HG02884 (cell line): ENCODE measurements around the gene SPAG4.

Experiments
- ATAC-seq: cut with Tn5 transposase; IDR thresholded peaks from one replicate; pipeline ENCODE4 v1.9.1; 2021; ENCODE audit warnings: mild to moderate bottlenecking, moderate library complexity; ENCODE audit not compliant: unreplicated experiment

The SPAG4 gene

DNA sequence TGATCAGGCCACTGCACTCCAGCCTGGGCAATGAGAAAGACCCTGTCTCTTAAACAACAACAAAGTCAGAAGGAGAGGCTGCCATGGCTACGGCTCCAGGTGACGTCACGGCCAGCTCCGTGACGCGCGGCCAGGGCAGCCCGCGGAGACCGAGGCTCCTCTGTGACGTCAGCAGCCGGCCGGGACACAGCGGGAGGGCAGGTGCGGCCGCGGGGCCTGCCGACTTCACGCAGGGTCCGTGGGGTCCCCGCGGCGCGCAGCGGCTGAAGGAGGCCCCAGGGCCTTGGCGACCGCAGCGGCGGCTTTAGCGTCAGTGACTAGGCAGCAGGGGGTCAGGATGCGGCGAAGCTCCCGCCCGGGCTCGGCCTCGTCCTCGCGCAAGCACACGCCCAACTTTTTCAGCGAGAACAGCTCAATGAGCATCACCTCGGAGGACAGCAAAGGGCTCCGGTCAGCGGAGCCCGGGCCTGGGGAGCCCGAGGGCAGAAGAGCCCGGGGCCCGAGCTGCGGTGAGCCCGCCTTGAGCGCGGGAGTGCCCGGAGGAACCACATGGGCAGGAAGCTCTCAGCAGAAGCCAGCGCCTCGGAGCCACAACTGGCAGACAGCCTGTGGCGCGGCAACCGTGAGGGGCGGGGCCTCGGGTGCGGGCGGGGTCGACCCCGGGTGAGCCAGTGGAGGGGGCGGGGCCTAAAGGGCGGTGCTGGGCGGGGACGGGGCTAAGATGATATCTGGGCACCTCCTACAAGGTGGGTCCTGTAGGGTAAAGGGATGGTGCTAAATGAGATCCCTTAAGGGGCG lies at the start of gene SPAG4:
Gene SPAG4, plus strand, starts transcription at position 163 of the 798 bp plus-strand sequence. Its CDS starts 175 bp downstream, at position 338.
- ATAC-seq, result peak; percentile 8

GRCh38 chr20:35568645-35569044 lies 47.0 kb upstream of the SPAG4 start:
- no peak for ATAC-seq

- ATAC-seq, result no peak
Measured at GRCh38 chr20:35571555-35571954, 44.1 kb upstream of the SPAG4 start.

GRCh38 chr20:35572838-35573237 lies 42.8 kb upstream of the SPAG4 start:
- no peak for ATAC-seq

DNA sequence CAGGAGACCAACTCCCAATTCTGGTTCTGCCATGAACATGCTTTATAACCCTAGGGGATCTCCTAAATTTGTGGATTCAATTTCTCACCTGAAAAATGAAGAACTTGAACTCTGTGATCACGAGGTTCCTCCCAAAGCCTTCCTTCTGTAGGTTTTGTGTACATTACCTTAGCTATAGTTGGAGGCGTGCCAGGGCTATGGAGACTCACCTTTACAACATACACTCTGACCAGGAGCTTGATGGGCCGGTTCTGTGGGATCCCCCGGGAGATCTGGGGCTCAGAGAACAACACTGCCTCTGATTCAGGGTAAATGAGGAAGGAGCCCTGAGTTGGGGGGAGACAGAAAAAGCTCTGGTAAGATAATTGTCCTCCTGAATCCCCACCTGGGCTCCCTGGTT lies 39.7 kb upstream of the SPAG4 start:
- no peak for ATAC-seq

GRCh38 chr20:35576816-35577215 lies 38.8 kb upstream of the SPAG4 start:
- no peak for ATAC-seq

GRCh38 chr20:35578469-35578868 lies 37.2 kb upstream of the SPAG4 start:
- ATAC-seq, result no peak

- ATAC-seq, result no peak
Measured at GRCh38 chr20:35579196-35579595, 36.4 kb upstream of the SPAG4 start.

DNA sequence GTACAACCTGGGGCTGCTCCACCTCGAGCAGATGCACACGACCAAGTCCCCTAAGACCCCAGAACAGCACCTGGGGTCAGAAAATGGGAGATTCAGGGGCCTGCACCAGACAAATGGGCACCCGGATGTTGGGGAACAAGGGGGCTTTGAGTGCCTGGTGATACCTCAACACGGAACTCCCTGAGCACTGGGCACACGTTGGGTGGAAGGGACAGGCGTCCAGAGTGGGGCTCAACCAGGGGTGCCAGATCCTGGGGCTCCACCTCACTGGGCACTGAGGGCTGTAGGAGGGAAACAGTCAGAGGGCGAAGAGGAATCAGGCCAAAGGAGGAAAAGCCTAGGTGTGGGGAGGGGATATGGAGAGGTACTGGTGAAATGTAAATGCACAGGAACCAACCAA lies 33.5 kb upstream of the SPAG4 start:
- ATAC-seq, result no peak

GRCh38 chr20:35582741-35583404 lies 32.8 kb upstream of the SPAG4 start:
- no peak for ATAC-seq

- no peak for ATAC-seq
Measured at GRCh38 chr20:35583636-35584560, 31.7 kb upstream of the SPAG4 start.

- no peak for ATAC-seq
Measured at GRCh38 chr20:35586751-35587425, 28.7 kb upstream of the SPAG4 start.

- ATAC-seq, result no peak
Measured at GRCh38 chr20:35587436-35587835, 28.2 kb upstream of the SPAG4 start.

- no peak for ATAC-seq
Measured at GRCh38 chr20:35588397-35588796, 27.2 kb upstream of the SPAG4 start.

- ATAC-seq, result no peak
Measured at GRCh38 chr20:35592339-35592974, 23.2 kb upstream of the SPAG4 start.

- ATAC-seq, result no peak
Measured at GRCh38 chr20:35595456-35595855, 20.2 kb upstream of the SPAG4 start.

DNA sequence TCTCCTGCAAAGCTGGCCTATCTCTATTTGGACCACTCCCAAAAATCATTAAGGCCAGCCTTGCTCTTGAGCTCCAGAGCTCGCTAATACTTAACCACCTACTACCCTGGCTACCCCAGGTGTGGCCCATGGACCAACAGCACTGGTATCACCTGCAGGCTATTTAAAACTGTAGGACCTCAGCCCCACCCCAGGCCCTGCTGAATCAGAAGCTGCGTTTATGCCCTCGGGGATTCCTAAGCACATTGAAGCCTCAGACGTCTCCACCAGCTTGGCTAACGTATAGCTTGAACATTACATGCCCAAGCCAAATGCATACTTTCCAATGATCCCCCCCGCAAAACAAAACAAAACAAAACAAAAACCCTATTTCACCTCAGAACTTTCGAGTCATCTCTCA lies 19.7 kb upstream of the SPAG4 start:
- no peak for ATAC-seq

DNA sequence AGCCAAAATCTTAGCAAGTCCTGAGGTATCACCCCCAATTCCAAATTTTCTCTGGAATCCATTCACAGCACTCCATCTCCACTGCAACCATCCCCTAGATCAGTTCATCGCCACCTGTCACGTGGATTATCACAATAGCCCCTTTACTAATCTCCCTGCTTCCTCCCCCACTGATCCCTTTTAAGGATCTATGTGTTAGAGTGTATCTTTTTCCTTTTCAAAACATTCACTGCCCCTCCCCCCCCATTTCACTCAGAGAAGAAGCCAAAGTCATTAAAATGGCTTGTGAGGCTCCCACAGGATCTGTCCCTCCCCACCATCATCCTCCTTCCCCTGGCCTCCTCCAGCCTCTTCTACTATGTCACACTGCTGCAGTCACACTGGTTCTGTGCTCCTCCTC lies 18.4 kb upstream of the SPAG4 start:
- no peak for ATAC-seq

DNA sequence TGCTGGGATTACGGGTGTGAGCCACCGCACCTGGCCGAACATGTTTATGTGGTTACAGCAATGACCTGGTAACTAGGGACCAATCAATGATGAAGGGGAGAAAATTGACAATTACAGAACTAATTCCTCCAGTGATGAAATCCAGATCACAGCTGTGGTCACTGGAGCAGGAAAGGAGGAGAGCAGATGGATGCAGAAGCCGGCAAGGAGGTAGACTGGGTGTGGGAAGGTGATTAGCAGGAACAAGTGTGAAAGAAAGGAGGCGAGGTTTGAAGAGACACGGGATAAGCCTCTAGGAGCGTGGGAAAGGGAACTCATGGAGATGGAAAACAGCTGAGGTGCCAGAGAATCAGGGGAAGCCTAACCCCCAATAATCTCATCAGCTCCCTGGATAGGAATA lies 17.2 kb upstream of the SPAG4 start:
- no peak for ATAC-seq
